ENCODE measurements around the gene NEURL1B. TPM values are rescaled to one million over a fixed set of nuclear protein-coding genes. Genes with fewer than 3 reads are reported as not detected.

The NEURL1B gene
- total RNA-seq, 2 experiments from 2014 or later, result 0.32 to 0.57 TPM

- intact Hi-C loops (cut with micrococcal nuclease; ENCODE audit: unreplicated experiment), result no loop called here
- Histone ChIP-seq H4K20me1 (ENCODE audit: insufficient read depth, low read length) (no peaks in the 10 kb centered on the region), H3K9me2 (ENCODE audit: insufficient read depth, low read length) (no peaks in the 10 kb centered on the region), H3K9me3 (ENCODE audit: low read length) (no peaks in the 10 kb centered on the region), H3K79me2 (ENCODE audit: insufficient read depth, low read depth, low read length) (no peaks in the 10 kb centered on the region), H3K4me2 (ENCODE audit: low read length) (no peak overlapping the region), H2AFZ (ENCODE audit: low read length) (no peak overlapping the region), H3K4me3 (ENCODE audit: low read depth, low read length, poor library complexity, severe bottlenecking) (no peak overlapping the region), H3K36me3 (ENCODE audit: insufficient read depth, low read length) (no peaks in the 10 kb centered on the region), H3K27ac (ENCODE audit: low read depth, low read length, poor library complexity, severe bottlenecking) (no peak overlapping the region), H3K4me1 (ENCODE audit: insufficient read depth, low read length, poor library complexity, severe bottlenecking) (no peaks in the 10 kb centered on the region)
- no TSS peak for BruUV-seq (replicated peaks)
- TF ChIP-seq EZH2phosphoT487 (IDR thresholded peaks at IDR 0.05; ENCODE audit: borderline replicate concordance, low read depth, low read length) (no peak), CTCF (conservative IDR thresholded peaks at IDR 0.05; ENCODE audit: low read length) (no peak)
- ChIA-PET CTCF (ENCODE audit: unreplicated experiment) (interaction anchor here (0.6 kb wide), 1 partner anchor 27 kb away, joined by 3 read pairs; no protein-coding TSS in a partner anchor), POLR2A (interaction anchor here (0.6 to 1.0 kb wide), 5 partner anchors 12 to 1741 kb away, joined by 3 to 9 read pairs (median 4); no protein-coding TSS in a partner anchor)
- no peak for DNase-seq (ENCODE audit: low spot score)
Measured at GRCh38 chr5:172672681-172673080, 31.6 kb downstream of the NEURL1B start.

- ChIA-PET CTCF (ENCODE audit: unreplicated experiment) (no interaction called here), POLR2A (no interaction called here)
- no peak overlapping the region for H3K4me2 ChIP-seq (ENCODE audit: low read length)
Measured at GRCh38 chr5:172674155-172674554, 33.1 kb downstream of the NEURL1B start.

More at GRCh38 chr5:172674155-172674554, 33.1 kb downstream of the NEURL1B start:
- Histone ChIP-seq H3K9me3 (ENCODE audit: low read length) (no peaks in the 10 kb centered on the region), H3K79me2 (ENCODE audit: insufficient read depth, low read depth, low read length) (no peaks in the 10 kb centered on the region), H3K4me3 (ENCODE audit: low read depth, low read length, poor library complexity, severe bottlenecking) (no peak overlapping the region), H4K20me1 (ENCODE audit: insufficient read depth, low read length) (no peaks in the 10 kb centered on the region), H3K36me3 (ENCODE audit: insufficient read depth, low read length) (no peaks in the 10 kb centered on the region), H3K27ac (ENCODE audit: low read depth, low read length, poor library complexity, severe bottlenecking) (no peak overlapping the region), H3K9me2 (ENCODE audit: insufficient read depth, low read length) (no peaks in the 10 kb centered on the region), H3K4me1 (ENCODE audit: insufficient read depth, low read length, poor library complexity, severe bottlenecking) (no peaks in the 10 kb centered on the region), H2AFZ (ENCODE audit: low read length) (no peak overlapping the region)
- DNase-seq (ENCODE audit: low spot score), result no peak
- BruUV-seq (replicated peaks), result no TSS peak
- TF ChIP-seq CTCF (conservative IDR thresholded peaks at IDR 0.05; ENCODE audit: low read length) (no peak), EZH2phosphoT487 (IDR thresholded peaks at IDR 0.05; ENCODE audit: borderline replicate concordance, low read depth, low read length) (no peak)
- intact Hi-C loops (cut with micrococcal nuclease; ENCODE audit: unreplicated experiment), result no loop called here
